HG02678 (cell line): ENCODE data around the gene KCTD5.
A peak's percentile ranks its signal among the peaks of the same experiment; 100 is the strongest.
"Not testable (repeated sequence)": the region's sequence is repeated elsewhere in the genome, so short reads cannot be mapped to it uniquely, and the experiment has no call there.

Experiments used
- ATAC-seq: cut with Tn5 transposase; IDR thresholded peaks from one replicate; pipeline ENCODE4 v1.9.1; 2021; ENCODE audit warnings: mild to moderate bottlenecking, moderate library complexity; ENCODE audit not compliant: unreplicated experiment

Gene KCTD5

GRCh38 chr16:2671741-2672140 is 10.6 kb upstream of the KCTD5 start:
- no peak for ATAC-seq

- peak; percentile 95 for ATAC-seq
These were observed 9.0 kb upstream of the KCTD5 start for GRCh38 chr16:2673066-2673999.

- no peak for ATAC-seq
These were observed 7.3 kb upstream of the KCTD5 start for GRCh38 chr16:2675021-2675420.

GRCh38 chr16:2675714-2676113 is 6.6 kb upstream of the KCTD5 start:
- no peak for ATAC-seq

- ATAC-seq = not testable (repeated sequence)
These were observed 5.4 kb upstream of the KCTD5 start for GRCh38 chr16:2676937-2677336.

GRCh38 chr16:2678206-2678965 is 3.9 kb upstream of the KCTD5 start:
- ATAC-seq = not testable (repeated sequence)

- not testable (repeated sequence) for ATAC-seq
These were observed 2.4 kb upstream of the KCTD5 start for GRCh38 chr16:2679902-2680301.

GRCh38 chr16:2680360-2680759 is 2.0 kb upstream of the KCTD5 start:
- not testable (repeated sequence) for ATAC-seq

GRCh38 chr16:2683041-2683440 is 718 bp downstream of the KCTD5 start:
- ATAC-seq = not testable (repeated sequence)

GRCh38 chr16:2686075-2686474 is 3.8 kb downstream of the KCTD5 start:
- peak; percentile 35 for ATAC-seq

GRCh38 chr16:2686912-2687507 is 4.7 kb downstream of the KCTD5 start:
- ATAC-seq = peak; percentile 43

GRCh38 chr16:2687531-2688308 is 5.4 kb downstream of the KCTD5 start:
- no peak for ATAC-seq

GRCh38 chr16:2689422-2689821 is 7.1 kb downstream of the KCTD5 start:
- ATAC-seq = not testable (repeated sequence)

- no peak for ATAC-seq
These were observed 7.9 kb downstream of the KCTD5 start for GRCh38 chr16:2689968-2690801.

- ATAC-seq = no peak
These were observed 8.5 kb downstream of the KCTD5 start for GRCh38 chr16:2690852-2691251.

GRCh38 chr16:2691491-2692248 is 9.3 kb downstream of the KCTD5 start:
- no peak for ATAC-seq

- no peak for ATAC-seq
These were observed 10.1 kb downstream of the KCTD5 start for GRCh38 chr16:2692251-2692947.

- no peak for ATAC-seq
These were observed 10.8 kb downstream of the KCTD5 start for GRCh38 chr16:2692948-2693651.
